Activated CD8-positive, alpha-beta T cell treated with anti-CD3 and anti-CD28 coated beads for 36 hours (primary cell): Measurements from ENCODE around the gene ALKBH3. TPM values are rescaled to one million over a fixed set of nuclear protein-coding genes. Genes with fewer than 3 reads are reported as not detected.

Experiments
- ATAC-seq: fragments of 200-7000 bp; cut with Tn5 transposase; one replicate; pipeline ENCODE4 v1.10.0; 2021; ENCODE audit warnings: mild to moderate bottlenecking, moderate library complexity
- CTCF ChIA-PET: fragments of 350-600 bp; sonication (Branson Sonifier 250); formaldehyde crosslinking; loops from one replicate; lab custom pipeline; 2021; ENCODE audit warnings: antibody characterized with exemption; lab: Charles Lee
- POLR2A ChIA-PET: fragments of 350-600 bp; sonication (Branson Sonifier 250); formaldehyde crosslinking; loops from one replicate; lab custom pipeline; 2021; ENCODE audit warnings: antibody characterized with exemption; lab: Charles Lee
- DNase-seq: peaks from one replicate; pipeline ENCODE4 v3.0.0-alpha.2; 2020
- H3K27ac Mint-ChIP-seq: one replicate; pipeline ENCODE4 v1.8.0; 2021; ENCODE audit warnings: mild to moderate bottlenecking, mixed read lengths
- H3K27me3 Mint-ChIP-seq: one replicate; pipeline ENCODE4 v1.8.0; 2021; ENCODE audit warnings: mixed read lengths
- H3K36me3 Mint-ChIP-seq: one replicate; pipeline ENCODE4 v1.8.0; 2021; ENCODE audit warnings: low read depth, mixed read lengths
- H3K4me1 Mint-ChIP-seq: one replicate; pipeline ENCODE4 v1.8.0; 2021; ENCODE audit warnings: low read depth, mixed read lengths
- H3K4me3 Mint-ChIP-seq: one replicate; pipeline ENCODE4 v1.8.0; 2021; ENCODE audit warnings: mild to moderate bottlenecking, moderate library complexity, mixed read lengths
- H3K9me3 Mint-ChIP-seq: one replicate; pipeline ENCODE4 v1.8.0; 2021; ENCODE audit warnings: mixed read lengths
- CTCF ChIP-seq: fragments of 200-600 bp; IDR thresholded peaks from one replicate; pipeline ENCODE4 v1.8.0; 2022; ENCODE audit warnings: antibody characterized with exemption, mild to moderate bottlenecking
- intact Hi-C: fragments of 100-400 bp; cut with micrococcal nuclease; formaldehyde crosslinking; loops from one replicate; pipeline ENCODE4 v1.10.0; 2022
- total RNA-seq, 2 experiments: library from RNA; stranded (reverse); gene quantifications; one replicate each; pipeline ENCODE4 v1.2.3, GENCODE V29; 2021

ALKBH3 gene
- total RNA-seq, 2 experiments from 2014 or later = 40.1 to 48.4 TPM

DNA sequence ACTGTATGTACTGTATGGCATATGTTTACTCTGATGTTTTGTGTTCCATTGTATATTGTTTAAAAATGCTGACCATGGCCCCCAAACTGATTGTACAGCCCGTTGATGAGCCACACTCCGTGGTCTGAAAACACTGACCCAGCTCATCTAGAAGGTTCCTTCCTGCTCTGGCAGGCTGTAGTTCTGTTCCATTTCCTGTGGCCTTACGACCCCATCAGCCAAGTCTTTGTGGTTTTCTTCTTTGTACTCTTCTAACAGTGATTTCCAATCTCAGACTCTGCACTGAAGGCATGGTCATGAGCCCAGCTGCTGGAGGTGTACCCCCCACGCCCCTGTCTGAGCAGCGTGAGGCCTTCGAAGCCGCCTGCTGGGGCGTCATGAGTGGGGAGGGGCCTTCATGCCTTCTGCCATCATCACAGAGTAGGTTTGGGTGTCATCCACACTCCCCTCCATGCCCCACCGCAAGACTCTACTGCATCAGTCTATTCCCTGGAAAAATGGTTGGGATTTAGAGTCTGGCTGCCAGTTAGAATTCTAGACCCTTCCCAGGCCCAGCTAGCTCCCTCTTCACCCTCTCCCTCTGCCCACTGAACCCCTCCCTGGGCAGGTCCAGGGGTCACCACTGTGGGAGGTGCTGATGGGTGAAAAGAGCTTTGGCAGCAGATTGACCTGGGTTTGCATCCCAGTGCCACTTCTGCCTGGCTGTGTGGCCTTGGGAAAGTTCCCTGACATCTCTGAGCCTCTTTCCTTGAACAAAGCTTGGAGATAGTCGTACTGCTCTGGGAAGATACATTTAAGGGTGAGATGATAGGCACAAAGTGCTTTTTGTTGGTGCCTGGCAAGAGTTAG is 50.5 kb downstream of the ALKBH3 start:
- POLR2A ChIA-PET = no interaction called here
- ATAC-seq (no peak), DNase-seq (no peak)
- peaks cover 7% of the 10 kb centered on the region for H3K4me1 Mint-ChIP-seq
- no peaks in the 10 kb centered on the region for H3K9me3 Mint-ChIP-seq
- no peaks in the 10 kb centered on the region for H3K36me3 Mint-ChIP-seq
- CTCF ChIA-PET = interaction anchor here (1.0 to 1.3 kb wide), 3 partner anchors 10 to 14 kb away, joined by 4 to 5 read pairs (median 4); no protein-coding TSS in a partner anchor
- H3K4me3 Mint-ChIP-seq = no peak overlapping the region
- intact Hi-C loops = no loop called here
- no peak for TF ChIP-seq CTCF
- no peak overlapping the region for H3K27ac Mint-ChIP-seq
- H3K27me3 Mint-ChIP-seq = peaks cover 3% of the 10 kb centered on the region

- ChIA-PET CTCF (interaction anchor here (1.3 kb wide), 1 partner anchor 13 kb away, joined by 4 read pairs; no protein-coding TSS in a partner anchor), POLR2A (no interaction called here)
- Mint-ChIP-seq H3K4me3 (no peak overlapping the region), H3K4me1 (peaks cover 7% of the 10 kb centered on the region), H3K27me3 (peaks cover 4% of the 10 kb centered on the region), H3K27ac (no peak overlapping the region), H3K36me3 (no peaks in the 10 kb centered on the region), H3K9me3 (no peaks in the 10 kb centered on the region)
- intact Hi-C loops = no loop called here
- TF ChIP-seq CTCF = no peak
- no peak for ATAC-seq
- no peak for DNase-seq
These were observed 51.0 kb downstream of the ALKBH3 start for GRCh38 chr11:43931717-43932039.

- no peak overlapping the region for H3K27ac Mint-ChIP-seq
- ATAC-seq (no peak), DNase-seq (no peak)
- H3K27me3 Mint-ChIP-seq = peaks cover 13% of the 10 kb centered on the region
- TF ChIP-seq CTCF = no peak
- intact Hi-C loops = no loop called here
- CTCF ChIA-PET = no interaction called here
- H3K9me3 Mint-ChIP-seq = no peaks in the 10 kb centered on the region
- H3K4me1 Mint-ChIP-seq = peaks cover 7% of the 10 kb centered on the region
- POLR2A ChIA-PET = interaction anchor here (0.9 kb wide), 1 partner anchor 13 kb away, joined by 3 read pairs; no protein-coding TSS in a partner anchor
- no peak overlapping the region for H3K4me3 Mint-ChIP-seq
- H3K36me3 Mint-ChIP-seq = no peaks in the 10 kb centered on the region
These were observed 52.6 kb downstream of the ALKBH3 start for GRCh38 chr11:43933226-43933607.

GRCh38 chr11:43933608-43934551 is 53.2 kb downstream of the ALKBH3 start:
- ChIA-PET CTCF (no interaction called here), POLR2A (interaction anchor here (0.9 kb wide), 1 partner anchor 13 kb away, joined by 3 read pairs; no protein-coding TSS in a partner anchor)
- ATAC-seq (no peak), DNase-seq (no peak)
- Mint-ChIP-seq H3K27ac (no peak overlapping the region), H3K4me1 (peaks cover 7% of the 10 kb centered on the region), H3K27me3 (peaks cover 13% of the 10 kb centered on the region), H3K36me3 (no peaks in the 10 kb centered on the region), H3K9me3 (no peaks in the 10 kb centered on the region), H3K4me3 (no peak overlapping the region)
- no peak for TF ChIP-seq CTCF
- intact Hi-C loops = no loop called here
